GM18505 (cell line): ENCODE data around the gene LRRC30.
"Not testable (repeated sequence)": the region's sequence is repeated elsewhere in the genome, so short reads cannot be mapped to it uniquely, and the experiment has no call there.

ENCODE experiments used
- ATAC-seq: cut with Tn5 transposase; IDR thresholded peaks from one replicate; pipeline ENCODE4 v1.9.1; 2021; ENCODE audit not compliant: unreplicated experiment
- POLR2A ChIP-seq: IDR thresholded peaks from 4 replicates; pipeline ENCODE4 v1.6.1; 2011; ENCODE audit warnings: borderline replicate concordance; ENCODE audit not compliant: insufficient read depth, insufficient read length; ENCODE audit errors: extremely low read depth

The LRRC30 gene

DNA sequence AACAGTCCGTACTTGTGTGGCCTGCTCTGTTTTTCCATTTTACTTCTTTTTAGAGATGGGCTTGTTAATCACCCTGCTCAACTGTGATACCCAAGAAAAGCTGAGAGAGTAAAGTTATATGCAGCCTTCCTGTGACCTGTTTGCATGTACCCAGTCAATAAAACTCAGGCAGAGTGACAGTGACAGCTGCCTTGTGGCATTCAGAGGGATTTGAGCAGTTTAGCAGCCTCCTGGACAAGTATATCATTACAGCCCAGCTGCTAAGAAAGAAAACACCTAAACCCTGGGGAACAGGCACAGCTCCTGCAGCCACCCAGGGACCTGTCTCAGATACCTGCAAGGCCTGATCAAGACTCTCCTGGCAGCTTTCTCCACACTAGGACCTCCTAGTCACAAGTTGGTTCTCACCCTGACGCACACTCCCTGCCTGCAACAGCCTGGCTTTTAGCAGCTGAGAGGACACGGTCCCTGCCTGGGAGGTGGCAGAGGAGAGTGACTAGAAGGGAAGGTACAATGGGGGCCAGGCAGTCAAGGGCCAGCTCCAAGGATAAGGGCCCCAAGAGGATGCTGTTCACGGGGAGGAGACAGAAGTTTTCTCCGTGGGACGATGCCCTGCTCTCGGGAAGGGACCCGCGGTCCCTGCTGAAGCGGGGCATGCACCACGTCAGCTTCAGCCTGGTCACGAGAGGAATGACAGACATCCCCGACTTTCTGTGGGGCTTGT, at the start of gene LRRC30:
Gene LRRC30 (plus strand): TSS at position 464 of the 724 bp plus-strand sequence. CDS start 50 bp downstream, at position 514.
- TF ChIP-seq POLR2A = no peak
- ATAC-seq = no peak

DNA sequence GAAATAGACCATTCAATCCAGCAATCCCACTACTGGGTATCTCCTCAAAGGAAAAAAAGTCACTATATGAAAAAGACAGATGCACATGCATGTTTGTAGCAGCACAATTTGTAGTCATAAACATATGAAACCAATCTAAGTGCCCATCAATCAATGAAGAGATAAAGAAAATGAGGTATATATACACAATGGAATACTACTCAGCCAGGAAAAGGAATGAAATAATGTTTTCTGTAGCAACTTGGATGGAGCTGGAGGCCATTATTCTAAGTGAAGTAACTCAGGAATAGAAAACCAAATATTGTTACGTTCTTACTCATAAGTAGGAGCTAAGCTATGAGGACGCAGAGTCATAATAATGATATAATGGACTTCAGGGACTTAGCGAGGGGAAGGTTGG, 45.2 kb upstream of the LRRC30 start:
- TF ChIP-seq POLR2A = no peak
- no peak for ATAC-seq

GRCh38 chr18:7190547-7191156, 40.2 kb upstream of the LRRC30 start:
- ATAC-seq = no peak

DNA sequence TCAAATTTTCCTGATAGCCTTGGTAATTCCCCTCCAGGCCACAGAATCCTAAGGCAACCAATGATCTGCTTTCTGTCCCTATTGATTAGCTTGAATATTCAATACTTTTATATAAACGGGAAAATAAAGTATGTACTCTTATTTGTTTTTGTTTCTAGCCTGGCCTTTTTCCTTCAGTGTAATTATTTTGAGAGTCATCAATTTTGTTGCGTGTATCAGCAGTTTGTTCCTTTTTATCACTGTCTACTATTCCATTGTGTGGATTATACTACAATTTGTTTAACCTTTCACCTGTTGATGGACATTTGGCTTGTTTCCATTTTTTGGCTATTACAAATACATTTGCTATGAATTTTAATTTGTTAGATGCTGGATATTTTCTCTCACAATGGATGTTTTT, 39.2 kb upstream of the LRRC30 start:
- TF ChIP-seq POLR2A = no peak
- ATAC-seq = no peak

More at GRCh38 chr18:7190547-7191156, 40.2 kb upstream of the LRRC30 start:
- TF ChIP-seq POLR2A = no peak

- TF ChIP-seq POLR2A = no peak
- no peak for ATAC-seq
These were observed 35.6 kb upstream of the LRRC30 start for GRCh38 chr18:7195266-7195665.

- no peak for TF ChIP-seq POLR2A
- no peak for ATAC-seq
These were observed 34.5 kb upstream of the LRRC30 start for GRCh38 chr18:7196421-7196820.

GRCh38 chr18:7197854-7198253, 33.0 kb upstream of the LRRC30 start:
- no peak for ATAC-seq
- TF ChIP-seq POLR2A = no peak

DNA sequence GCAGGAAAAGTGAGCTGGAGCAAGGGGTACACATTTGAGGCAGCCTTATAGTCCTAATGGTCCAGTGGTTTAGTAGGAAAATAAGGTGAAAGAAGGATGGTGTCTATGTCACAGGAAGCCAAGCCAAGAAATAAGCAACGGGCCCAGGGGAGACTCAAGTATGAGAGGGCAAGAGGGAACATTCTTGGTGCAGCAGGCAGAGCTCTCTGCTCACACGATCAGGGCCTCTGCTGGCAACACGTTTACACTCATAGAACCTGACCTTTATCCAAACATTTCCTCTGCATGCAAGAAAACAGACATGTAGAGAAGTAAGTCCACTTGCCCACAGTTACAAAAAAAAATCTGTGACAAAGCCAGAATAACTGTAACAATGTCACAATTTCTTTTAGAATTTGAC, 32.6 kb upstream of the LRRC30 start:
- no peak for TF ChIP-seq POLR2A
- ATAC-seq = no peak

- ATAC-seq = no peak
- no peak for TF ChIP-seq POLR2A
These were observed 29.8 kb upstream of the LRRC30 start for GRCh38 chr18:7201096-7201495.

DNA sequence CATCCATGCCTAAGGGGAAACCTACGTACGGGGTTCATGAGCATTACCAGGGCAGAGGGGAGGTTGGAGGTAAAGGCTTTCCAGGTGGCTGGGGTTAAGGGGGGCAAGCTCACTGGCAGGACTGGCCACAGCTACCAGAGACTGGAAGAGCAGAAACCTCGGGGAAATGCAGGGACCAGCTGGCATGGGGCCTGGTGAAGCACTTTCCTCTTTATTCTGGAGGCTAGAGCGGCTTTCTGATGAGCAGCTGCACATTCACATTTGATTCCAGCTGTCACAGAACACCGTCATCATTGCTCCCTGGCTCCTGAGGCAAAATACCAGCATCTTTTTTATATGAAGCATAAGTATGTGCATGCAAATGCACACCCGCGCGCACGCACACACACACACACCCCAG, 28.7 kb upstream of the LRRC30 start:
- no peak for TF ChIP-seq POLR2A
- no peak for ATAC-seq

DNA sequence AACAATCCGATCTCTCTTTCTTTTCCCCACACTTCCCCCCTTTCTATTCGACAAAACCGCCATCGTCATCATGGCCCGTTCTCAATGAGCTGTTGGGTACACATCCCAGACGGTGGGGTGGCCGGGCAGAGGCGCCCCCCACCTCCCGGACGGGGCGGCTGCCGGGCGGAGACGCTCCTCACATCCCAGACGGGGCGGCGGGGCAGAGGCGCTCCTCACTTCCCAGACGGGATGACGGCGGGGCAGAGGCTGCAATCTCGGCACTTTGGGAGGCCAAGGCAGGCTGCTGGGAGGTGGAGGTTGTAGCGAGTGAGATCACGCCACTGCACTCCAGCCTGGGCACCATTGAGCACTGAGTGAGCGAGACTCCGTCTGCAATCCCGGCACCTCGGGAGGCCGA, 27.3 kb upstream of the LRRC30 start:
- not testable (repeated sequence) for ATAC-seq

DNA sequence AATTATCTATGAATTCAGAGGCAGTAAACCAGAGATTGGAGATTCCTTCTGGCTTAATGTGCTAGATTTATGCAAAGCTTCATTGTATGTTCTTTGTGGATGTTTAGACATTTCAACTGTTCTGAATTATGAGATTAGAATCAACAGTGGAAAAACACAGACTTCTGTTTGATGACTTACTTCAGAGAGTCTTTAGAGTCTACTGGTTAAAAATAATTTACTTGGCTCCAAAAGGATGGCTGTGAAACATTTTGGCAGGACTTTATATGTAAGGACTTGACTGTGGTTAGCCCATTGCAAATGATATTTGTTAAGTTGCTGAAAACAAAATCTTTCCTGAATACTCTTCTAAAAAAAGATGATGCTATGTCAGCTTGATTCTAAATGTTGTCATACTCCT, 25.5 kb upstream of the LRRC30 start:
- TF ChIP-seq POLR2A = no peak
- no peak for ATAC-seq

DNA sequence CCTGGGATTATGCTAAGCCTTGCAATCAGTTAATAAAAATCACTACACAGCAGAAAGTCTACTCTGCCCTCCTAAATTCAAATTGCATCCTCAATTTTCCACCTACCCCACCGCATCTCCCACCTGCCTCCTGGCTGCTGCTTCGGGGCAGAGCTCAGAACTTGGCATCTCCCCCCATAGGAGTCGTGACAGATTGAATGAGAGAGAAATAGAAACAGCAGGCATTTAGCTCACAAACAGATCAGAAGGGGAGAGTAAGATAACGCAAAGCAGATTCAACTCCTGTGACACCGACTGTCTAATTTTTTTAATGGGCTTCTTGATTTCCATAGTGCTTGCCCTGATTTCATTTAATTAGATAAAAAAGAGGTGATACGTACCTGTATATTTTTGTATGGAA, 24.7 kb upstream of the LRRC30 start:
- ATAC-seq = no peak
- TF ChIP-seq POLR2A = no peak

- TF ChIP-seq POLR2A = no peak
- no peak for ATAC-seq
These were observed 23.4 kb upstream of the LRRC30 start for GRCh38 chr18:7207366-7207915.
